Measurements from ENCODE around the gene ALK.

Gene ALK

GRCh38 chr2:29655391-29656086, 265.8 kb downstream of the ALK start:
- no peak for TF ChIP-seq CTCF (IDR thresholded peaks at IDR 0.05; ENCODE audit: extremely low read depth, missing control alignments)
- DNase-seq (ENCODE audit: low spot score) = no peak

- no peak for DNase-seq (ENCODE audit: low spot score)
- no peak for TF ChIP-seq CTCF (IDR thresholded peaks at IDR 0.05; ENCODE audit: extremely low read depth, missing control alignments)
Measured at GRCh38 chr2:29650631-29651097, 270.7 kb downstream of the ALK start.

- TF ChIP-seq CTCF (IDR thresholded peaks at IDR 0.05; ENCODE audit: extremely low read depth, missing control alignments) = no peak
- DNase-seq (ENCODE audit: low spot score) = no peak
Measured at GRCh38 chr2:29644949-29645348, 276.4 kb downstream of the ALK start.

DNA sequence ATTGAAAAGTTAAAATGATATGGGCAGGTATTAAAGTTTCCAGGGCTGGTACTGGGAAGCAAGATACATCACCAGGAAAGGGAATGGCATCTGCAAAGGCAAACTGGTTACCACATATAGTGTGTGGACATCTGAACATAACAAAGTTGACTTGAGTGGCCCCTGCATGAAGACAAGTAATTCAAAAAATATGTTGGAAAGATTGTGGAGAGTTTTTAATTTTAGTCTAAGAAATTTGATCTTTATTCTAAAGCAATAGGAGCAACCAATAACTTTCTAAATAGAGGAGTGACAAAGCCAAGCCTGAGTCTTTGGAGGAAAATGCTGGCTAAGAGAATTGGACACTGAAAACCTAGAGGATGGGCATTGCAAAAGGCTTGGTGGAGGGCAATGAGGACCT, 278.2 kb downstream of the ALK start:
- no peak for DNase-seq (ENCODE audit: low spot score)
- TF ChIP-seq CTCF (IDR thresholded peaks at IDR 0.05; ENCODE audit: extremely low read depth, missing control alignments) = no peak

DNA sequence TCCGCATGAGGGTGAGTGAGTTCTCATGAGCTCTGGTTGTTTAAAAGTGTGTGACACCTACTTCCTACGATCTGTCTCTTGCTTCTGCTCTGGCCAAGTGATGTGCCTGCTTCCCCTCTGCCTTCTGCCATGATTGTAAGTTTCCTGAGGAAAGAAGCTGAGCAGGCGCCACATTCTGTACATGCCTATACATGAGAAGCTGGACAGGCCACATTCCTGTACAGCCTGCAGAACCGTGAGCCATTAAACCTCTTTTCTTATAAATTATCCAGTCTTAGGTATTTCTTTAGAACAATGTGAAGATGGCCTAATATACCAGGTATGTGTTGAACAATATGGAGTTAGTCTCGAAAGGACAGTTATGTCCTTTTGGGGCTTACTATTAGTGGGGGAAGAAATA, 281.0 kb downstream of the ALK start:
- DNase-seq (ENCODE audit: low spot score) = no peak
- no peak for TF ChIP-seq CTCF (IDR thresholded peaks at IDR 0.05; ENCODE audit: extremely low read depth, missing control alignments)

- no peak for TF ChIP-seq CTCF (IDR thresholded peaks at IDR 0.05; ENCODE audit: extremely low read depth, missing control alignments)
- no peak for DNase-seq (ENCODE audit: low spot score)
Measured at GRCh38 chr2:29638641-29639040, 282.7 kb downstream of the ALK start.

- no peak for TF ChIP-seq CTCF (IDR thresholded peaks at IDR 0.05; ENCODE audit: extremely low read depth, missing control alignments)
- no peak for DNase-seq (ENCODE audit: low spot score)
Measured at GRCh38 chr2:29634916-29635315, 286.5 kb downstream of the ALK start.

Measured in GM20000 (cell line).